Activated CD8-positive, alpha-beta memory T cell treated with anti-CD3 and anti-CD28 coated beads, Interleukin-2, amount 50 U/mL, for 48 hours (primary cell): ENCODE measurements around the gene STK11.

Experiments used
- DNase-seq: peaks from one replicate; pipeline ENCODE4 v3.0.0-alpha.2; 2020

The STK11 gene

GRCh38 chr19:1275976-1276627, 70.5 kb downstream of the STK11 start:
- no peak for DNase-seq

- DNase-seq: no peak
These were observed 71.0 kb downstream of the STK11 start for GRCh38 chr19:1276628-1277022.

GRCh38 chr19:1277061-1277460, 71.5 kb downstream of the STK11 start:
- DNase-seq: no peak
